Gastroesophageal sphincter (tissue), 4 donors: ENCODE data around the gene CTNNA3. TPM values are rescaled to one million over a fixed set of nuclear protein-coding genes. Genes with fewer than 3 reads are reported as not detected.

ENCODE experiments used
- ATAC-seq: fragments of 150-250 bp; one replicate; pipeline ENCODE4 v1.9.1; 2016; ENCODE audit warnings: mild to moderate bottlenecking, moderate library complexity
- H3K27ac ChIP-seq, 4 donors: fragments of 200-600 bp; sonication (generic) in 3 of 4; 1 replicate in 3 of 4; 2 replicates in 1 of 4; pipeline ENCODE4 v1.5.1; 2016 to 2019
- H3K27me3 ChIP-seq: fragments of 200-600 bp; sonication (generic); one replicate; pipeline ENCODE4 v1.5.1; 2019
- H3K36me3 ChIP-seq, 2 donors: fragments of 200-600 bp; sonication (generic); one replicate each; pipeline ENCODE4 v1.5.1; 2019; ENCODE audit warnings: control low read depth in 1 of 2
- H3K4me1 ChIP-seq, 3 donors: fragments of 200-600 bp; sonication (generic); 1 replicate in 2 of 3; 2 replicates in 1 of 3; pipeline ENCODE4 v1.5.1; 2016 to 2019; ENCODE audit warnings: control low read depth in 2 of 3
- H3K4me3 ChIP-seq, 2 donors: fragments of 200-600 bp; sonication (generic); one replicate each; pipeline ENCODE4 v1.5.1; 2019; ENCODE audit warnings: mild to moderate bottlenecking in 1 of 2, moderate library complexity in 1 of 2
- H3K9me3 ChIP-seq, 3 donors: fragments of 200-600 bp; sonication (generic); one replicate each; pipeline ENCODE4 v1.5.1; 2017 to 2019; ENCODE audit warnings: control low read depth in 2 of 3
- CTCF ChIP-seq, 4 experiments: fragments of 200-600 bp in 2 of 4; fragments of 450-650 bp in 2 of 4; sonication (generic) in 1 of 4; IDR thresholded peaks; one replicate each; pipeline ENCODE4 v1.5.1; 2017 to 2019; ENCODE audit warnings: antibody characterized with exemption in 4 of 4, mild to moderate bottlenecking in 2 of 4, moderate library complexity in 2 of 4
- EP300 ChIP-seq: sonication (generic); formaldehyde crosslinking; IDR thresholded peaks from one replicate; pipeline ENCODE4 v1.6.1; 2017; ENCODE audit warnings: antibody characterized with exemption, mild to moderate bottlenecking
- POLR2A ChIP-seq, 2 donors: fragments of 450-650 bp; IDR thresholded peaks; one replicate each; pipeline ENCODE4 v1.6.1; 2017; ENCODE audit warnings: antibody characterized with exemption in 2 of 2, mild to moderate bottlenecking in 2 of 2, moderate library complexity in 1 of 2
- POLR2AphosphoS5 ChIP-seq: sonication (generic); formaldehyde crosslinking; IDR thresholded peaks from one replicate; pipeline ENCODE4 v1.6.1; 2017; ENCODE audit warnings: antibody characterized with exemption
- WGBS, 2 donors: methylation state at CpG; one replicate each; pipeline ENCODE4 v1.1.5; 2018; ENCODE audit warnings: low coverage in 1 of 2; 5-methylcytosine and 5-hydroxymethylcytosine counted together
- total RNA-seq, 4 donors: library from RNA; depleted of rRNA; stranded (reverse); fragments of >200 nt; gene quantifications; one replicate each; pipeline ENCODE4 v1.1.0, GENCODE V29; 2016

CTNNA3 gene
- total RNA-seq, 4 donors from 2014 or later: 5.1 to 22.0 (median 13.8) TPM

- no peaks in the 10 kb centered on the region for H3K27me3 ChIP-seq
- 86 to 100% methylated on average over 2 of the region's 2 CpGs for WGBS, 2 donors
- no peaks in the 10 kb centered on the region for H3K4me1 ChIP-seq
- no peak overlapping the region for H3K4me3 ChIP-seq
- no peak for ATAC-seq
- H3K9me3 ChIP-seq: no peaks in the 10 kb centered on the region
- H3K36me3 ChIP-seq: no peaks in the 10 kb centered on the region
- H3K27ac ChIP-seq: no peak overlapping the region
- no peak for TF ChIP-seq EP300
- TF ChIP-seq POLR2AphosphoS5: no peak
- no peak for TF ChIP-seq POLR2A (IDR thresholded peaks at IDR 0.05)
- TF ChIP-seq CTCF (IDR thresholded peaks at IDR 0.05): no peak
These were observed 1477.7 kb downstream of the CTNNA3 start for GRCh38 chr10:66218289-66218688.

GRCh38 chr10:66215920-66216319 is 1480.1 kb downstream of the CTNNA3 start:
- no peak for ATAC-seq
- H3K27ac ChIP-seq: no peak overlapping the region
- H3K4me3 ChIP-seq: no peak overlapping the region
- TF ChIP-seq CTCF (IDR thresholded peaks at IDR 0.05) (no peak), POLR2A (IDR thresholded peaks at IDR 0.05) (no peak), EP300 (no peak), POLR2AphosphoS5 (no peak)
- no peaks in the 10 kb centered on the region for H3K27me3 ChIP-seq
- no peaks in the 10 kb centered on the region for H3K4me1 ChIP-seq
- no peaks in the 10 kb centered on the region for H3K36me3 ChIP-seq
- no peaks in the 10 kb centered on the region for H3K9me3 ChIP-seq
- WGBS, 2 donors: 72 to 84% methylated on average over 3 of the region's 3 CpGs

GRCh38 chr10:66214721-66215404 is 1481.1 kb downstream of the CTNNA3 start:
- no peaks in the 10 kb centered on the region for H3K4me1 ChIP-seq
- H3K27me3 ChIP-seq: no peaks in the 10 kb centered on the region
- no peak overlapping the region for H3K4me3 ChIP-seq
- H3K27ac ChIP-seq: no peak overlapping the region
- H3K9me3 ChIP-seq: no peaks in the 10 kb centered on the region
- TF ChIP-seq EP300 (no peak), POLR2AphosphoS5 (no peak), CTCF (IDR thresholded peaks at IDR 0.05) (no peak), POLR2A (IDR thresholded peaks at IDR 0.05) (no peak)
- no peak for ATAC-seq
- H3K36me3 ChIP-seq: no peaks in the 10 kb centered on the region
- 63 to 73% methylated on average over 4 of the region's 4 CpGs for WGBS, 2 donors

GRCh38 chr10:66209025-66209424 is 1487.0 kb downstream of the CTNNA3 start:
- TF ChIP-seq EP300: no peak
- no peak for TF ChIP-seq CTCF (IDR thresholded peaks at IDR 0.05)
- no peak for TF ChIP-seq POLR2AphosphoS5
- TF ChIP-seq POLR2A (IDR thresholded peaks at IDR 0.05): no peak
- Histone ChIP-seq H3K36me3 (no peaks in the 10 kb centered on the region), H3K27ac (no peak overlapping the region), H3K4me3 (no peak overlapping the region), H3K9me3 (no peaks in the 10 kb centered on the region), H3K27me3 (no peaks in the 10 kb centered on the region), H3K4me1 (no peaks in the 10 kb centered on the region)
- no peak for ATAC-seq

- ATAC-seq: no peak
- Histone ChIP-seq H3K27ac (no peak overlapping the region), H3K9me3 (no peaks in the 10 kb centered on the region), H3K4me3 (no peak overlapping the region), H3K36me3 (no peaks in the 10 kb centered on the region), H3K4me1 (no peaks in the 10 kb centered on the region), H3K27me3 (no peaks in the 10 kb centered on the region)
- no peak for TF ChIP-seq POLR2AphosphoS5
- no peak for TF ChIP-seq EP300
- no peak for TF ChIP-seq POLR2A (IDR thresholded peaks at IDR 0.05)
- no peak for TF ChIP-seq CTCF (IDR thresholded peaks at IDR 0.05)
These were observed 1491.2 kb downstream of the CTNNA3 start for GRCh38 chr10:66204838-66205237.
